Uterus (tissue), 2 donors: ENCODE results near the gene FADS3.

ENCODE experiments used
- CTCF ChIP-seq, 4 experiments: fragments of 200-600 bp in 2 of 4; fragments of 450-650 bp in 2 of 4; sonication (generic) in 2 of 4; IDR thresholded peaks; one replicate each; pipeline ENCODE4 v1.5.1; 2016 to 2019; ENCODE audit warnings: antibody characterized with exemption in 4 of 4, mild to moderate bottlenecking in 2 of 4, moderate library complexity in 1 of 4
- POLR2A ChIP-seq, 2 donors: fragments of 450-650 bp; IDR thresholded peaks; one replicate each; pipeline ENCODE4 v1.6.1; 2016; ENCODE audit warnings: antibody characterized with exemption in 2 of 2, mild to moderate bottlenecking in 1 of 2, moderate library complexity in 1 of 2

GRCh38 chr11:61896665-61897386, 5.5 kb upstream of the FADS3 start:
- TF ChIP-seq CTCF (IDR thresholded peaks at IDR 0.05) (no peak), POLR2A (IDR thresholded peaks at IDR 0.05) (no peak)
